Fibroblast of villous mesenchyme (primary cell): Measurements from ENCODE around the gene STMN3. TPM values are rescaled to one million over a fixed set of nuclear protein-coding genes. Genes with fewer than 3 reads are reported as not detected.
"Not testable (repeated sequence)": the region's sequence is repeated elsewhere in the genome, so short reads cannot be mapped to it uniquely, and the experiment has no call there.

Experiments
- DNase-seq: peaks from one replicate; pipeline ENCODE4 v3.0.0-alpha.2; 2010; ENCODE audit warnings: low read depth
- H3K4me3 ChIP-seq: 2 replicates; pipeline ENCODE4 v1.5.1; 2011; ENCODE audit warnings: low read depth, mild to moderate bottlenecking, low read length
- total RNA-seq: library from RNA; depleted of rRNA; stranded (reverse); fragments of >200 nt; gene quantifications from 2 replicates; pipeline ENCODE4 v1.2.3, GENCODE V29; 2012
- TF ChIP-seq, protein P1 (sequence below): IDR thresholded peaks from 2 replicates; pipeline ENCODE4 v1.5.1; 2012; ENCODE audit warnings: low read depth, mild to moderate bottlenecking, low read length; ENCODE audit not compliant: insufficient read depth

The STMN3 gene
- total RNA-seq, 1 donor = 5.6 TPM

DNA sequence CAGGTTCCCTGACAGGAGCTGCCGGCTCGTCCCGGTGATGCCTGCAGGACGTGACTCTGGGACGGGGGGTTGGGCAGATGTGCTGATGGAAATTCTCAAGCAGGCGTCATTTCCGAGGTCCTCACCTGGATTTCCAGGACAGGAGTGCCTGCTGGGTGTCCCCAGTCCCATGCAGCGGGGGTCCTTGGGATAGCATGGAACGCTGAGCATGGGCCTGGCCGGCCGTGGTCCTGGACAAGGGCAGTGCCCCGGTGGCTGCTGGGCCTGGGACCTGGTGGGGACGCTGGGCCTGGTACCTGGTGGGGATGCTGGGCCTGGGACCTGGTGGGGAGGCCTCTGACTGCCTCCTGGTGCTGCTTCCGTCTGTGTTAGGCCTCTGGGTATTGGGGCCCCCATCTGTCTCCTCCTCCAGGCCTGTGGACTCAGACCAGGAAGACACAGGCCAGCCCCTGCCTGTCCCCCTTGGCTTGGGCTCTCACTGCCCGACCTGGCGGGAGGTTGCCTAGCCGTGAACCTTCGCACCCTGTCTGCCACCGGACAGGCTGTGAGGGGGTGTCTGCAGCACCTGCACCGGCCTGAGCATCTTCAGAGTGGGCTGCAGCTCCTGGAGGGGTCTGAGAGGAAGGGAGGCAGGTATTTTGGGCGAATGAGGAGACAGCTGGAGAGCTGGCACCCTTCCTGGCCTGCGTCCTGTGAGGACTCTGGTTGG, 11.1 kb upstream of the STMN3 start:
- TF ChIP-seq, protein P1, sequence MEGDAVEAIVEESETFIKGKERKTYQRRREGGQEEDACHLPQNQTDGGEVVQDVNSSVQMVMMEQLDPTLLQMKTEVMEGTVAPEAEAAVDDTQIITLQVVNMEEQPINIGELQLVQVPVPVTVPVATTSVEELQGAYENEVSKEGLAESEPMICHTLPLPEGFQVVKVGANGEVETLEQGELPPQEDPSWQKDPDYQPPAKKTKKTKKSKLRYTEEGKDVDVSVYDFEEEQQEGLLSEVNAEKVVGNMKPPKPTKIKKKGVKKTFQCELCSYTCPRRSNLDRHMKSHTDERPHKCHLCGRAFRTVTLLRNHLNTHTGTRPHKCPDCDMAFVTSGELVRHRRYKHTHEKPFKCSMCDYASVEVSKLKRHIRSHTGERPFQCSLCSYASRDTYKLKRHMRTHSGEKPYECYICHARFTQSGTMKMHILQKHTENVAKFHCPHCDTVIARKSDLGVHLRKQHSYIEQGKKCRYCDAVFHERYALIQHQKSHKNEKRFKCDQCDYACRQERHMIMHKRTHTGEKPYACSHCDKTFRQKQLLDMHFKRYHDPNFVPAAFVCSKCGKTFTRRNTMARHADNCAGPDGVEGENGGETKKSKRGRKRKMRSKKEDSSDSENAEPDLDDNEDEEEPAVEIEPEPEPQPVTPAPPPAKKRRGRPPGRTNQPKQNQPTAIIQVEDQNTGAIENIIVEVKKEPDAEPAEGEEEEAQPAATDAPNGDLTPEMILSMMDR = no peak
- no peak overlapping the region for H3K4me3 ChIP-seq
- DNase-seq = no peak

DNA sequence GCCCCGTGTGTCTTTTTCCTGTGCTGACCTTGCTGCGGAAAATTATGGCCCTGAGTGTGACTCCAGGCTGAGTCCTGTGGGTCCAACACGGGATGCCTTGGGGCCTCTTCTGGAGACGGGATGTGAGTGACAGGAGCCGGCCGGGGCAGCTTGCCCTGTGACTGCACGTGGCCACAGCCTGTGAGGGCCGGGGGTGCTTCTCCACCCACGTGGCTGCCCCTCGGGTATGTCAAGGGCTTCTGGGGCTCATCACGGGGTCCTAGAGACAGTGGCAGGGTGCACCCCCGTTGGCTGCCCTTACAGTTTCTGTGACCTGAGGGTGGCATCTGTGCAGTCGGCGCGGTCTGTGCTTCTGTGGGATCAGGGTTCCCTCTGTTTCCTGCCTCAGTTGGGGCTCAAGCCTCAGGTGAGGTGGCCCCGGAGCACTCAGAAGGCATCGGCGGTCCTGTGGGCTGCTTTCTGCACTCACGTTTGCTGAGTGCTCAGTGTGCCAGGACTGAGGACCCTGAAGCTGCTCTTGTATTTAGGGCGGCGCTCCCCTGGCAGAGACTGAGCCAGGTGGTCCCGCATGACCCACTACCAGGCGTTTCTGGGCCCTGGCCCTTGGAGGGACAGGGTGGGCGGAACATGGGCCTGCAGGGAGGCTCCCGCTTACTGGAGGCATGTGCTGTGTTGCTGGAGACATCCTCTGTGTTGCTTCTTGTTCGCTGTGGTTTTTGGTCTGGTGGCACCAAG, 10.3 kb upstream of the STMN3 start:
- TF ChIP-seq, protein P1 = no peak

DNA sequence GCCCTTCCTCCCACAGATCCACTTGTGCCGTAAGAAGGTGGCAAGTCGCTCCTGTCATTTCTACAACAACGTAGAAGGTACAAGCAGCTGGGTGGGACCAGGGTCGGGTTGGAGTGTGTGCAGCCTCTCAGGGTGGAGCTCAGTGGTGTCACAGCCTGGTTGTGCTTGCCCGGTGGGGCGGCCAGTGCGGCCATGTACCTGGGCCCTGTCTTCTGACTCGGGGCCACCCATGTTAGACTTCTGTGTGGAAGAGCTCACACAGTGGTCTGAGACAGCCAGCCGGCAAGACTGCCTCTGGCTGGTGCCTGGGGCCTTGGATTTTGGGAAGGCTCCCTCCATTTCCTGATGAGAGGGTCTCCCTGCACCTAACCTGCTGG, 9.6 kb upstream of the STMN3 start:
- no peak for DNase-seq
- no peak overlapping the region for H3K4me3 ChIP-seq
- TF ChIP-seq, protein P1 = no peak

More for the DNA sequence above, 10.3 kb upstream of the STMN3 start:
- no peak for DNase-seq
- no peak overlapping the region for H3K4me3 ChIP-seq

DNA sequence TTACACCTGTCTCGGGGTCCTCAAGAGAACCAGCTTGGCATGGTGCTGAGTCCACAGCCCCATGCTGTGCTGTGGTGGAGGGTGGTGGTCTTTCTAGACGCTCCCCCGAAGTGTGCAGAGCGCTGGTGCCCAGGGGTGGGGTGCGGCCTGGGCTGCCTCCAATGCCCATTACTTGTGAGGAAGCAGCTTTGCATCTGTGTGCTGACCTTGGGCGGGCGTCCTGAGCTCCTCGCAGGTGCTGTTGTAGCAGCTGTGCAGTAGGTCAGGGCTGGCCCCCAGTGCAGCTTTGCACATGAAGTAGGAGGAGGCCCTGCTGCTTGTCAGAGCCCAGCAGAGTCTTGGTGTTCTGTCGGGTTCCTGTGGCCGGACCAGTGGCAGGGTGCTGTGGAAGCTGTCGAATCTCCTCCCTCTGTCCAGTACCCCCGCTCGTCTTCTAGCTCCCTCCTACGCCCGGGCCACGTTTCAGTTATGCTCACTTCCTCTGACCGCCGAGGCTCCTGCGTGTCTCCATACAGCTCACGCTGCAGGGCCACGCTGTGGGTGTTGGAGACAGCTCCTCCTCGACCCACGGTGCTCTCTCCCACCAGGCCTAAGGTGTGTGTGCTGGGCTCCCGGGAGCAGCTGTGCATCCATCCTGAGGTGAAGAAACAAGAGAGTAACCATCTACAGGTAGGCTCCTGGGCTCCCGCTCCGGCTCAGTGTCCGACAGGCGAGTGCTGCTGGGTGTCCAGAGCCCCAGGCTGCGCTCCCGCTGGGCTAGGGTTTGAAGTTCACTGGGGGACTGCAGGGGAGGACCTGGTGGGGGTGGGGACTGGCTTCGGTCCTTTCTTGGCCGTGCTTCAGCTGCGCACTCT, 9.0 kb upstream of the STMN3 start:
- TF ChIP-seq, protein P1 = no peak
- no peak overlapping the region for H3K4me3 ChIP-seq
- DNase-seq = no peak

DNA sequence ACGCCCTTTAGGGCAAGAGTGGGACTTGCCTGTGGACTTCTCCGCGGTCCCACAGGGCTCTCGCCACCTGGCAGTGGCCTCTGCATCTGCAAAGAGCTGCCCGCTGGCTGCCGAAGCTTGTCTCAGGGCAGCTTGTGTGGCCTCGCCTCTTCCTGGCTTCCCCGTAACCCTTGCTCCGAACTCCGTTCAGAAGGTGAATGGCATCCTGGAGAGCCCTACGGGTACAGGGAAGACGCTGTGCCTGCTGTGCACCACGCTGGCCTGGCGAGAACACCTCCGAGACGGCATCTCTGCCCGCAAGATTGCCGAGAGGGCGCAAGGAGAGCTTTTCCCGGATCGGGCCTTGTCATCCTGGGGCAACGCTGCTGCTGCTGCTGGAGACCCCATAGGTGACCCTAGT, 7.9 kb upstream of the STMN3 start:
- TF ChIP-seq, protein P1 = no peak
- H3K4me3 ChIP-seq = no peak overlapping the region
- no peak for DNase-seq

DNA sequence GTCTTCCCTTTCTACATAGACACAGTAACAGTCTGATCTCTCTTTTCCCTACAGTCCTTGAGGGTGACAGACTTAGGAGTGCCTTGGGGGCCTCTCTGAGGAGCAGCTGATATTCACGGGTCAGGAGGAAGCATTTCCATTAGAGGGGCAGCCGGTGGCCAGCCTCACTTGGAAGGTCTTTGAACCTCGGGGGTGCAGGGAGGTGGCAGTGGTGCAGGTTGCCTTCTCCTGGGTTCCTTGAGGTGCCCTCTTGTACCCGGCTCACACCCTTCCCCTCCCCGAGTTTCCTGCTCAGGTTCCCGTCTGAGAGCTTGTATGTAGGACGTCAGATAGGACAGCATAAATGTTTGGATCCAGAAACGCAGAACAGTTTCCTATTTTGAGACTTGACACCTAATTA, 7.4 kb upstream of the STMN3 start:
- no peak for DNase-seq
- TF ChIP-seq, protein P1 = no peak

DNA sequence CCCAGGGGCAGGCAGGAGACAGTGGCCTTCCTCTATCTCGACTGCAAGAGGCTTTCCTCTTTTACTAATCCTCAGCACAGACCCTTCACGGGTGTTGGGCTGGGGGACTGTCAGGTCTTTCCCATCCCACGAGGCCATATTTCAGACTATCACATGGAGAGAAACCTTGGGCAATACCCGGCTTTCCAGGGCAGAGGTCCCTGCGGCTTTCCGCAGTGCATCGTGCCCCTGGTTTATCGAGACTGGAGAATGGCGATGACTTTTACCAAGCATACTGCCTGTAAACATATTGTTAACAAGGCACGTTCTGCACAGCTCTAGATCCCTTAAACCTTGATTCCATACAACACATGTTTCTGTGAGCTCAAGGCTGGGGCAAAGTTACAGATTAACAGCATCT, 7.0 kb upstream of the STMN3 start:
- not testable (repeated sequence) for DNase-seq, H3K4me3 ChIP-seq

More for the DNA sequence above, 7.4 kb upstream of the STMN3 start:
- H3K4me3 ChIP-seq = no peak overlapping the region
